Nephron progenitor cell (in vitro differentiated cells): ENCODE data around the gene ABCG1.

Experiments used
- DNase-seq: peaks from one replicate; pipeline ENCODE4 v3.0.0; 2021
- H3K27ac Mint-ChIP-seq: 2 replicates; pipeline ENCODE4 v1.8.0; 2021; ENCODE audit warnings: mild to moderate bottlenecking, moderate library complexity, mixed read lengths
- H3K27me3 Mint-ChIP-seq: 2 replicates; pipeline ENCODE4 v1.8.0; 2021; ENCODE audit warnings: mild to moderate bottlenecking, low read depth, mixed read lengths; ENCODE audit not compliant: poor library complexity
- H3K36me3 Mint-ChIP-seq: 2 replicates; pipeline ENCODE4 v1.8.0; 2021; ENCODE audit warnings: low read depth, mixed read lengths
- H3K4me1 Mint-ChIP-seq: 2 replicates; pipeline ENCODE4 v1.8.0; 2021; ENCODE audit warnings: mixed read lengths
- H3K4me3 Mint-ChIP-seq: 2 replicates; pipeline ENCODE4 v1.8.0; 2021; ENCODE audit warnings: mild to moderate bottlenecking, moderate library complexity, mixed read lengths
- H3K9me3 Mint-ChIP-seq: 2 replicates; pipeline ENCODE4 v1.8.0; 2021; ENCODE audit warnings: mild to moderate bottlenecking, moderate library complexity, mixed read lengths
- CTCF ChIP-seq: fragments of 200-600 bp; sonication (generic); IDR thresholded peaks from 2 replicates; pipeline ENCODE4 v1.5.0; 2021; ENCODE audit warnings: antibody characterized with exemption

Gene ABCG1

DNA sequence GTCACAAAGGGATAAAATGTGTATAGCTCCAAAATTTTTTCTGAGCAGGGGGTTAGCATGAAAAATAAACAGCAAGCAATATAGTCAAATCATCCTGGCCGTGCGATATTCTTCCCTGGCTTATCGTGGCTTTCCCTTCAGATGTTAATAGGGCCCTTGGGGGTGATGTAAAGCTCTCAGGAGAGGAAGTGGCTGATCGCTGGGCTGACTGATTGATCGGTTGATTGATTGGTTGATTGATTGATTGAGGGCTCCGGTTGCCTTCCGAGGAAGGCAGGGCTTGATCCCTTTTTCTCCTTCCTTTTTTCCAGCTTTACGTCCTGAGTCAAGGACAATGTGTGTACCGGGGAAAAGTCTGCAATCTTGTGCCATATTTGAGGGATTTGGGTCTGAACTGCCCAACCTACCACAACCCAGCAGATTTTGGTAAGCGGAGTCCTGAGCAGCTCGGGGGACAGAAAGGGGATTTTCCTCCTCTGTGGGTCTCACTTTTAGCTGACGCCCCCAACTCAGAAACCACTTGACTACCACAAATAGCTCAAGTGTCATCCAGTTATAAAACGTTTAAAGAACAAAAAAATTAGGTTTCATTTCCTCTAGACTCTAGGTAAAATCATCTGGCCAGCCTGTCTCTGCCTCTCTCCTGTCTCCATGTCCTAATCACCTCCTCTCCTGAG lies 66.8 kb downstream of the ABCG1 start:
- H3K9me3 Mint-ChIP-seq: peaks cover 27% of the 10 kb centered on the region
- DNase-seq: no peak
- H3K27ac Mint-ChIP-seq: no peak overlapping the region
- H3K4me1 Mint-ChIP-seq: peaks cover 18% of the 10 kb centered on the region
- peaks cover 42% of the 10 kb centered on the region for H3K36me3 Mint-ChIP-seq
- H3K4me3 Mint-ChIP-seq: no peak overlapping the region
- TF ChIP-seq CTCF: no peak
- peaks cover 6% of the 10 kb centered on the region for H3K27me3 Mint-ChIP-seq

GRCh38 chr21:42286416-42286815 lies 67.5 kb downstream of the ABCG1 start:
- peaks cover 18% of the 10 kb centered on the region for H3K4me1 Mint-ChIP-seq
- no peak for DNase-seq
- TF ChIP-seq CTCF: no peak
- peaks cover 42% of the 10 kb centered on the region for H3K36me3 Mint-ChIP-seq
- H3K27me3 Mint-ChIP-seq: peaks cover 6% of the 10 kb centered on the region
- peaks cover 27% of the 10 kb centered on the region for H3K9me3 Mint-ChIP-seq
- H3K27ac Mint-ChIP-seq: peak overlapping the region; percentile 88
- H3K4me3 Mint-ChIP-seq: no peak overlapping the region

- Mint-ChIP-seq H3K4me3 (no peak overlapping the region), H3K9me3 (peaks cover 27% of the 10 kb centered on the region), H3K36me3 (peaks cover 42% of the 10 kb centered on the region), H3K27me3 (peaks cover 6% of the 10 kb centered on the region), H3K4me1 (peaks cover 18% of the 10 kb centered on the region), H3K27ac (no peak overlapping the region)
- DNase-seq: no peak
- TF ChIP-seq CTCF: no peak
Observed at GRCh38 chr21:42287193-42288083, 68.5 kb downstream of the ABCG1 start.

DNA sequence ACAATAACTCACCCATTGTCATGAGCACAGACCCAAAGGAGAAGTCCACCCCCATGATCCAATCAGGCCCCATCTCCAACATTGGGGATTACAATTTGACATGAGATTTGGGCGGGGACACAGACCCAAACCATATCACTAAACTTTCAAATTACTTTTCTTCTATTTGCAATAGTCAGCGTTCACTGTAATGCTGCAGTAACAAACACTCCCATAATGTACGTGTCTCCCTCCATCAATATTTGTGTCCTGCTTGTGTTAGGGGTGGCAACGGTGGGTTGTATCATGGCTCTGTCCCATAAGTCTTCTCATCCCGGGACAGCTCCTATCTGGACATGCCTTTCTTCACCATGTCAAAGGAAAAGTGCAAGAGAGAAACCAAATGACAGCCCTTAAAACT lies 70.0 kb downstream of the ABCG1 start:
- H3K27ac Mint-ChIP-seq: no peak overlapping the region
- H3K4me3 Mint-ChIP-seq: no peak overlapping the region
- H3K4me1 Mint-ChIP-seq: peaks cover 18% of the 10 kb centered on the region
- H3K9me3 Mint-ChIP-seq: peaks cover 27% of the 10 kb centered on the region
- no peak for DNase-seq
- peaks cover 6% of the 10 kb centered on the region for H3K27me3 Mint-ChIP-seq
- no peak for TF ChIP-seq CTCF
- H3K36me3 Mint-ChIP-seq: peaks cover 42% of the 10 kb centered on the region

- no peak for DNase-seq
Observed at GRCh38 chr21:42289926-42290325, 71.0 kb downstream of the ABCG1 start.

More at GRCh38 chr21:42289926-42290325, 71.0 kb downstream of the ABCG1 start:
- Mint-ChIP-seq H3K4me1 (peaks cover 22% of the 10 kb centered on the region), H3K4me3 (no peak overlapping the region), H3K27me3 (peaks cover 6% of the 10 kb centered on the region), H3K9me3 (peaks cover 27% of the 10 kb centered on the region), H3K27ac (no peak overlapping the region), H3K36me3 (peaks cover 42% of the 10 kb centered on the region)
- no peak for TF ChIP-seq CTCF
